ENCODE results near the gene PDLIM3.

The PDLIM3 gene

GRCh38 chr4:185468999-185469398 is 66.3 kb downstream of the PDLIM3 start:
- DNase-seq, result no peak

GRCh38 chr4:185467991-185468390 is 67.3 kb downstream of the PDLIM3 start:
- no peak for DNase-seq

- DNase-seq, result no peak
Measured at GRCh38 chr4:185467101-185467500, 68.2 kb downstream of the PDLIM3 start.

- no peak for DNase-seq
Measured at GRCh38 chr4:185465707-185466106, 69.6 kb downstream of the PDLIM3 start.

GRCh38 chr4:185464887-185465286 is 70.4 kb downstream of the PDLIM3 start:
- no peak for DNase-seq

- DNase-seq, result no peak
Measured at GRCh38 chr4:185464183-185464582, 71.1 kb downstream of the PDLIM3 start.

GRCh38 chr4:185463541-185463940 is 71.8 kb downstream of the PDLIM3 start:
- no peak for DNase-seq

- DNase-seq, result no peak
Measured at GRCh38 chr4:185461565-185461964, 73.7 kb downstream of the PDLIM3 start.

GRCh38 chr4:185457136-185457535 is 78.2 kb downstream of the PDLIM3 start:
- DNase-seq, result no peak

- no peak for DNase-seq
Measured at GRCh38 chr4:185456131-185456530, 79.2 kb downstream of the PDLIM3 start.

Data from EL (cell line).